Measurements from ENCODE around the gene ABHD3. TPM values are rescaled to one million over a fixed set of nuclear protein-coding genes. Genes with fewer than 3 reads are reported as not detected.
A peak's percentile ranks its signal among the peaks of the same experiment; 100 is the strongest.

ABHD3 gene
- total RNA-seq, 1 experiment from 2014 or later, result 29.3 TPM

- Mint-ChIP-seq H3K4me1 (ENCODE audit: low read depth, unreplicated experiment) (peaks cover 8% of the 10 kb centered on the region), H3K9me3 (ENCODE audit: unreplicated experiment) (no peaks in the 10 kb centered on the region), H3K4me3 (ENCODE audit: unreplicated experiment) (no peak overlapping the region), H3K27me3 (ENCODE audit: insufficient read depth, unreplicated experiment) (no peaks in the 10 kb centered on the region), H3K36me3 (ENCODE audit: insufficient read depth, unreplicated experiment) (peaks cover 53% of the 10 kb centered on the region), H3K27ac (ENCODE audit: unreplicated experiment) (peak overlapping the region; percentile 9)
- no peak overlapping the region for H3K4me3 ChIP-seq (ENCODE audit: low read depth, low read length)
- no peaks in the 10 kb centered on the region; the same call in 1 of the 2 replicates for H3K36me3 ChIP-seq (ENCODE audit: control insufficient read depth, insufficient read depth, low read length)
- H3K9me3 ChIP-seq, result no peaks in the 10 kb centered on the region
- intact Hi-C loops (cut with micrococcal nuclease; ENCODE audit: unreplicated experiment), result loop anchor here (10.0 kb wide), 1 partner anchor 106 kb away; the partner anchor contains the start of gene MIB1
- H3K4me1 ChIP-seq, result peaks cover 12% of the 10 kb centered on the region
- no peaks in the 10 kb centered on the region for H3K27me3 ChIP-seq (replicated peaks; ENCODE audit: control insufficient read depth, insufficient read depth, low read length)
- CTCF ChIA-PET, result interaction anchor here (1.0 kb wide), 1 partner anchor 38 kb away, joined by 3 read pairs; the partner anchor contains the start of gene ESCO1
- no peak for DNase-seq
- POLR2A ChIA-PET, result no interaction called here
- TF ChIP-seq CTCF (IDR thresholded peaks at IDR 0.05; ENCODE audit: insufficient read depth in 1 of 2, low read depth in 1 of 2, low read length in 1 of 2, severe bottlenecking in 1 of 2, unreplicated experiment in 1 of 2), result no peak
- no TSS peak for BruUV-seq (replicated peaks)
These were observed 65.8 kb downstream of the ABHD3 start for GRCh38 chr18:21638822-21639221.

- intact Hi-C loops (cut with micrococcal nuclease; ENCODE audit: unreplicated experiment), result loop anchor here (10.0 kb wide), 1 partner anchor 108 kb away; the partner anchor contains the start of gene MIB1
- H3K4me1 ChIP-seq, result peaks cover 12% of the 10 kb centered on the region
- no peaks in the 10 kb centered on the region for H3K27me3 ChIP-seq (replicated peaks; ENCODE audit: control insufficient read depth, insufficient read depth, low read length)
- no peak for TF ChIP-seq CTCF (IDR thresholded peaks at IDR 0.05; ENCODE audit: insufficient read depth in 1 of 2, low read depth in 1 of 2, low read length in 1 of 2, severe bottlenecking in 1 of 2, unreplicated experiment in 1 of 2)
- DNase-seq, result no peak
- no TSS peak for BruUV-seq (replicated peaks)
- Mint-ChIP-seq H3K9me3 (ENCODE audit: unreplicated experiment) (no peaks in the 10 kb centered on the region), H3K4me1 (ENCODE audit: low read depth, unreplicated experiment) (peaks cover 8% of the 10 kb centered on the region), H3K4me3 (ENCODE audit: unreplicated experiment) (no peak overlapping the region), H3K27ac (ENCODE audit: unreplicated experiment) (no peak overlapping the region), H3K36me3 (ENCODE audit: insufficient read depth, unreplicated experiment) (peaks cover 57% of the 10 kb centered on the region), H3K27me3 (ENCODE audit: insufficient read depth, unreplicated experiment) (no peaks in the 10 kb centered on the region)
- H3K9me3 ChIP-seq, result no peaks in the 10 kb centered on the region
- ChIA-PET POLR2A (no interaction called here), CTCF (no interaction called here)
- H3K4me3 ChIP-seq (ENCODE audit: low read depth, low read length), result no peak overlapping the region
- no peaks in the 10 kb centered on the region; the same call in 1 of the 2 replicates for H3K36me3 ChIP-seq (ENCODE audit: control insufficient read depth, insufficient read depth, low read length)
These were observed 67.8 kb downstream of the ABHD3 start for GRCh38 chr18:21636769-21637168.

- Mint-ChIP-seq H3K27me3 (ENCODE audit: insufficient read depth, unreplicated experiment) (no peaks in the 10 kb centered on the region), H3K4me3 (ENCODE audit: unreplicated experiment) (no peak overlapping the region), H3K9me3 (ENCODE audit: unreplicated experiment) (no peaks in the 10 kb centered on the region), H3K36me3 (ENCODE audit: insufficient read depth, unreplicated experiment) (peaks cover 74% of the 10 kb centered on the region), H3K4me1 (ENCODE audit: low read depth, unreplicated experiment) (peaks cover 8% of the 10 kb centered on the region), H3K27ac (ENCODE audit: unreplicated experiment) (no peak overlapping the region)
- Histone ChIP-seq H3K36me3 (ENCODE audit: control insufficient read depth, insufficient read depth, low read length) (no peaks in the 10 kb centered on the region; the same call in 1 of the 2 replicates), H3K27me3 (replicated peaks; ENCODE audit: control insufficient read depth, insufficient read depth, low read length) (no peaks in the 10 kb centered on the region), H3K9me3 (no peaks in the 10 kb centered on the region), H3K4me3 (ENCODE audit: low read depth, low read length) (no peak overlapping the region), H3K4me1 (peaks cover 12% of the 10 kb centered on the region)
- intact Hi-C loops (cut with micrococcal nuclease; ENCODE audit: unreplicated experiment), result loop anchor here (10.0 kb wide), 1 partner anchor 110 kb away; the partner anchor contains the start of gene MIB1
- BruUV-seq (replicated peaks), result no TSS peak
- no peak for DNase-seq
- TF ChIP-seq CTCF (IDR thresholded peaks at IDR 0.05; ENCODE audit: insufficient read depth in 1 of 2, low read depth in 1 of 2, low read length in 1 of 2, severe bottlenecking in 1 of 2, unreplicated experiment in 1 of 2), result no peak
- ChIA-PET CTCF (no interaction called here), POLR2A (no interaction called here)
These were observed 69.9 kb downstream of the ABHD3 start for GRCh38 chr18:21634588-21635199.

Data from Caco-2 (cell line).